Fibroblast of skin of abdomen (primary cell): ENCODE data around the gene PCGF3.
"Not testable (repeated sequence)": the region's sequence is repeated elsewhere in the genome, so short reads cannot be mapped to it uniquely, and the experiment has no call there.

Source experiments
- DNase-seq: peaks from one replicate; pipeline ENCODE4 v3.0.0-alpha.2; 2013

Gene PCGF3

GRCh38 chr4:725391-726234, 20.0 kb downstream of the PCGF3 start:
- no peak for DNase-seq

DNA sequence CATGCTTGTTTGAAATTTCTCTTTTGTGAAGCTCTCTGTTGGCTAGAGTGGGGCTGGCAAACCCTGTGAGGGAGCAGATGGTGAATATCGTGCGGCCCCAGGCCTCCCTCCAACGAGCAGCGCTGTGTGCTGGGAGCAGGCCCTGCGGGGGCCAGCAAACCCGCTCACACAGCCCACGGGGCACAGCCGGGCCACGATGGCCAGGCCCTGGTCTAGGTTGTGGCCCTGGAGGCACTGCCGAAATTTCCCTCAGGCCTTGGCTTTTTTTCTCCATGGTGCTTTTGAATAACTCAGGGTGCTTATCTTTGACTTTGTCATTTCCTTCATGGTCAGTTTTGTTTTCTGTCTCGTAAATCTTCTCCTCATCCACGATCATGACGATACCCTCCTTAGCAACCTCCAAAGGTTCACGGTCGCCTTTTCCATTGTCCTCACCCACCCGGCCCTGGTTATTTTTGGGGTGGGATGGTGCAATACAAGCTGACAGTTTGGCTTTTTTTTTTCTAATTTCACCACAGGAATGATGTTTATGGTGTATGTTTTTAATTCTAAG, 20.7 kb downstream of the PCGF3 start:
- DNase-seq = peak; percentile 33

- no peak for DNase-seq
Observed at GRCh38 chr4:726838-727237, 21.2 kb downstream of the PCGF3 start.

DNA sequence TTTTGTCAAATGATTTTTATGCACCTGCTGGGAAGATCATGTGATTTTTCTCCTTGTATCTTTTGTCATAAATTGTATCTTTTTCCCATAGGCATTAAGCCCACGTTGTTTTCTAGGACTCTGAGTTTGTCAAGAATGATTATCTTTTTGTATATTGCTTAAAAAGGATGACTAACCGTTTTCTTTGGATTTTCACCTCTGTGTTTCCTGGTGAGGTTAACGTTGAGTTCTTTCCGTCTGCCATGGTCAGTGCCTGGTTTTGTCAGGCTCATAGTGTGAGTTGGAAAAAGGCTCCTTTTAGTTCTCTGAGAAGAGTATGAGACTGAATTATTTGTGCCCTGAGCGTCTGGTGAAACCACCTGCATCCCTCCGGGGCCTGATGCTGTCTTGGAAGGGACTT, 21.9 kb downstream of the PCGF3 start:
- no peak for DNase-seq

GRCh38 chr4:729336-730315, 24.0 kb downstream of the PCGF3 start:
- no peak for DNase-seq

DNA sequence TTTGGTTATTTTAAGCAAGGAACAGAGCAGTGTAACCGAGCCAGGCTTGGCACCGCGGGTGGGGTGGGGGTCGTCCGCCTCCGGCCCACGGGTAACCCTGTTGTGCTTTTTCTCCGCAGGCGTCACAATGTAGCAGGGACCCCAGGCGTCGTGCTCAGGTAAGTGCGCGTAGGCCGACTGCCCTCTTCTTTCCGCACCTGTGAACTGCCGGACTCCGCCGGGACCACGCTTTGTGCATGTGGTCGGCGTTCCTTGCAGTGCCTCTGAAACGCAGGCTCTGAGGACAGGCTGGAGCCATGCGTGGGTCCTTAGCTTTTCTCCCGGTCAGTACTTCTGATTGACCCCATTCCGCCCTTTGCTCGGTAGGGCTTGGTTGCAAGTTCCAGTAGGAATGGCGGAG, 24.9 kb downstream of the PCGF3 start:
- DNase-seq = no peak

DNA sequence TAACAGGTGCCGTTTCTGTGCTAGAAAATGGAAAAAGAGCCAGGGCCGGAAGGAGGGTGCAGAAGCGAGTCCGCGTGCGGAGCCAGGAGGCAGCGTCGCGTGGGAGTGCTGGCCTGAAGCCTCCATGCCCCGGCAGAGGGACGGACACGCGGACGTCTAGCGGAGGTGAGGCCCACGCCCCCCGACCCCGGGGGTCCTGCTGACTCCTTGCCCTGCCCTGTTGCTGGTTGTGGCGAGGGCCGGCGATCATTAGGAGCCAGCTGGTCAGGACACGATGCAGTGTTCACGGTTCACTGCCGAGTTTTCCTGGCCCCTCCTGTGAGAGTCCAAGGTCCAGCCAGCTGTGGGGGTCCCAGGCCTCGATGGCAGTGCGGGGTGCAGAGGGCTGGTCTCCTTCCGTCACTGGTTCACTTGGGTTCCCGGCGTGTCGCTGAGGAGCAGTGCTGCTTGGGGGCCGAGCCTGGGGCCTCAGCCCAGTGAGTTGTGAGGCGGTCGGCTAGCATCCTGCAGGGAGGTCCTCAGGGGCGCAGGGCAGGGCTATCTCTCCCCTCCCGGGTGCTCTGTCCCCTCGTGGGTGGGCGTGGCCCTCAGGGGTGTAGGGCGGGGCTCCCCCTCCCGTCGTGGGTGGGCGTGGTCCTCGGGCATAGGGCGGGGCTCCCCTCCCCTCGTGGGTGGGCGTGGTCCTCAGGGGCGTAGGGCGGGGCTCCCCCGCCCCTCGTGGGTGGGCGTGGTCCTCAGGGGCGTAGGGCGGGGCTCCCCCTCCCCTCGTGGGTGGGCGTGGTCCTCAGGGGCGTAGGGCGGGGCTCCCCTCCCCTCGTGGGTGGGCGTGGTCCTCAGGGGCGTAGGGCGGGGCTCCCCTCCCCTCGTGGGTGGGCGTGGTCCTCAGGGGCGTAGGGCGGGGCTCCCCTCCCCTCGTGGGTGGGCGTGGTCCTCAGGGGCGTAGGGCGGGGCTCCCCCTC, 25.6 kb downstream of the PCGF3 start:
- not testable (repeated sequence) for DNase-seq

GRCh38 chr4:731954-732353, 26.3 kb downstream of the PCGF3 start:
- DNase-seq = not testable (repeated sequence)

DNA sequence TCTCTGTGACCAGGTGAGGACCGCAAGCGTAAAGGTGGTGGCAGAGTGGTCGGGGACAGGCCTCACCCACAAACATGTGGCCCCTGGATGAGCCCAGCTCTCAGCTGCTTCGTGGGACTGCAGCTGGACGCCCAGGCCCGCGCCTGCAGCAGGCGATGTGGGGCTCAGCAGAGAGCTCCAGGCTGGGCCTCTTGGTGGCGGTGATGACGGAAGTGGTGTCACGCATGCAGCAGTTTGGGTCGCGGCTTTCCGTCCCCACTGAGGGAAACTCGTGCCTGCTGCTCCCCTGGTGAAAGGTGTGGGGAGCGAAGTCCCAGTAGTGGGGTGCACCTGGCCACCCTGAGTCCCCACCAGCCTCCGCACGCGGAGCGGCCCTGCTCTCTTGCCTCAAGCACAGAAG, 26.9 kb downstream of the PCGF3 start:
- no peak for DNase-seq

GRCh38 chr4:732911-733630, 27.4 kb downstream of the PCGF3 start:
- no peak for DNase-seq

DNA sequence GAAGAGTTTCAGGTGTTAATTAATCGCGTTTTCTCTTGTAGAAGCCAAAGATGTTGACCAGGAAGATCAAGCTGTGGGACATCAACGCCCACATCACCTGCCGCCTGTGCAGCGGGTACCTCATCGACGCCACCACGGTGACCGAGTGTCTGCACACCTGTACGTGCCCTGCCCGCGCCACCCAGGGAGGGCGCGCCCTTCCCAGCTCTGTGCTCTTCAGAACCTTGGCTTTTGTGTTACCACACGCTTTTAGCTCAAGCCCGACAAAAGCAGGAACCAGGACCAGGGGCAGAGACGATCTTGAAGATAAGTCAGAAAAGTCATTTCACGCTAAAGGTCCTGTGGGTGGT, 28.0 kb downstream of the PCGF3 start:
- DNase-seq = no peak

DNA sequence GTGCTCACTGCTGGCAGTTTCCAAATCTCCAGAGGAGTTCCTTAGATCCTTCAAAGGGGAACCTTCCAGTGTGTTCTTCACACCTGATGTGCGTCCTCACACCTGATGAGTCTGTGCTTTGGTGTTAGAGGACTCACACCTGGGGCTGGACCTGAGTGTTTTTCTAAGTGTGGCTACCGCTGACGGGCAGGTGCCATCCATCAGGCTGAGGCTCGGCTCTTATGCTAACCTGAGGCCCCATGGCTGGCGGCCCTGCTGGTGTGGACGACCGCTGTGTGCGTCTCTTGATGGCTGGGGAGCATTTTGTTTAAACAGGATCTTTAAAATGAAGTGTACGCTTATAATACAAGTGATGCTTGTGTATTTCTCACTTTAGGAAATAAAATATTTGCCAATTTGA, 28.4 kb downstream of the PCGF3 start:
- DNase-seq = no peak

GRCh38 chr4:734951-735350, 29.3 kb downstream of the PCGF3 start:
- DNase-seq = no peak

DNA sequence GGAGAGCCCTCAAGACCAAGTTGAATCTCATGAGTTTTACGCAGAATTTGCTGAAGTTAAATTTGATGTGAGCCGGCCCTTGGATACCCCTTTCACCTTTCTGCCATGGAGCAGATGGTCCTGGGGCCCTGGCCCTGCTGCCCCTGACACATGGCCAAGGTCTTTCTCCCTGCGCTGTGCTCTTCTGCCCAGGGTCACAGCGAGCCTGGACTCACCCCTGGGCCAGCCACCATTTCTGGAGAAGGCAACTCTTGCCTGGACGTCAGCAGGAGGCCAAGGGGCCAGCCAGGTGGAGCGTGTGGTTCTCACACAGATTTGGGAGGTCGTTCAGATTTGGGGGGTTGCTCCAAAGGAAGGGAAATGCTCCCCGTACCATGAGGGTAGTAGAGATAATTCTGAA, 30.0 kb downstream of the PCGF3 start:
- DNase-seq = no peak

GRCh38 chr4:736561-736960, 30.9 kb downstream of the PCGF3 start:
- DNase-seq = not testable (repeated sequence)

DNA sequence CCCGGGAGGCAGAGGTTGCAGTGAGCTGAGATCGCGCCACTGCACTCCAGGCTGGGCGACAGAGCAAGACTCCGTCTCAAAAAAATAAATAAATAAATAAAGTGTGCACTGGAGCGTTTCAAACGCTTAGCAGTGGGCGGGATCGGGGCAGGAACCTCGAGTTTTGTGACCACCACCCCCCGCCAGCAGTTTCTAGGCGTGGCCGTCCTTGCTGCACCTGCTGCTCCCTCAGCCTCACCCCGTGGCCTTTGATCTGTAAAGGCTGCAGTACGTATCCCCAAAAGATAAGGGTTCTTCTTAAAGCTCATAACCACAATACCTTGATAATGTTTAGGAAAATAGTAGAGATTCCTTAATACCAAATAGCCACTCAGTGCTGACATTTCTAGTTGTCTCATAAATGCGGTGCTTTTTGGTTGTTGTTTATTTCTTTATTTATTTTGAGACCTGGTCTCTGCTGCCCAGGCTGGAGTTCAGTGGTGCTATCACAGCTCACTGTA, 33.2 kb downstream of the PCGF3 start:
- DNase-seq = no peak

- no peak for DNase-seq
Observed at GRCh38 chr4:739569-739968, 33.9 kb downstream of the PCGF3 start.

DNA sequence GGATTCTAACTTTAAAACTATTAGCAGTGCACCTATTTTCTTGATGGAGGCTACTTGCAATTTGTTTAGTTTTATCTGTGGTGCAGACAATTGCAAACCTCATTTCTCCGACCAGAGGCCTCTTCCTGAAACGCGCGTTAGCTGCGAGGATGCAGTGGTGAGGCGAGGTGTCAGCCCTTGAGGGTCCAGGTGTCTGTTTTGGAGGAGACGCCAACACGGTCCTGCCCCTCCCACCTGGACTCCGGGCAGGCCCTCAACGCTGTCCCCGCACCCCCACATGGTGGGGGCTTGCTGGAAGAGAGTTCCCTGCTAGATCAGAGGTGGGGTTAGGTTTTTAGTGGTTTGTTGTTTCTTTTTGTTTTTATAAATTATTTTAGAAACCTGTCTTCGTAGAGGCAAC, 34.4 kb downstream of the PCGF3 start:
- DNase-seq = no peak

- DNase-seq = no peak
Observed at GRCh38 chr4:740656-741282, 35.1 kb downstream of the PCGF3 start.

GRCh38 chr4:742096-742741, 36.6 kb downstream of the PCGF3 start:
- no peak for DNase-seq
